SK-N-SH treated with all-trans-retinoic acid at 6 μM for 48 hours (cell line): ENCODE data around the gene HSPA4.

Source experiments
- CREB5 ChIP-seq: fragments of 250-450 bp; sonication (Bioruptor Pico); IDR thresholded peaks from 2 replicates; pipeline ENCODE4 v1.5.1; 2020; ENCODE audit warnings: low read depth, mild to moderate bottlenecking, moderate library complexity
- CSDC2 ChIP-seq: fragments of 250-450 bp; sonication (Bioruptor Pico); IDR thresholded peaks from 2 replicates; pipeline ENCODE4 v1.5.0; 2020; ENCODE audit warnings: mild to moderate bottlenecking, moderate library complexity
- ESRRG ChIP-seq: fragments of 250-450 bp; sonication (Bioruptor Pico); IDR thresholded peaks from 2 replicates; pipeline ENCODE4 v1.6.1; 2021; ENCODE audit warnings: mild to moderate bottlenecking
- OSR1 ChIP-seq: fragments of 250-450 bp; sonication (Bioruptor Pico); IDR thresholded peaks from 2 replicates; pipeline ENCODE4 v1.8.0; 2022; ENCODE audit warnings: moderate library complexity, mild to moderate bottlenecking, inconsistent platforms
- ZFP30 ChIP-seq: fragments of 450-650 bp; formaldehyde crosslinking; IDR thresholded peaks from 2 replicates; pipeline ENCODE4 v1.5.0; 2022; ENCODE audit warnings: mild to moderate bottlenecking, moderate library complexity

GRCh38 chr5:133150909-133151544 is 99.2 kb downstream of the HSPA4 start:
- no peak for TF ChIP-seq ZFP30 (CRISPR knock-in tag)
- no peak for TF ChIP-seq CREB5 (CRISPR knock-in tag)
- TF ChIP-seq ESRRG (CRISPR knock-in tag): no peak
- TF ChIP-seq OSR1 (CRISPR knock-in tag): no peak
- no peak for TF ChIP-seq CSDC2 (CRISPR knock-in tag)
